ENCODE results near the gene PTRH1. TPM values are rescaled to one million over a fixed set of nuclear protein-coding genes. Genes with fewer than 3 reads are reported as not detected.
A peak's percentile ranks its signal among the peaks of the same experiment; 100 is the strongest.

The PTRH1 gene
- total RNA-seq, 1 donor from 2014 or later = 13.3 TPM

- no peaks in the 10 kb centered on the region for H3K27me3 Mint-ChIP-seq (ENCODE audit: low read depth)
- H3K4me3 Mint-ChIP-seq (ENCODE audit: unreplicated experiment) = no peak overlapping the region
- H3K36me3 Mint-ChIP-seq (ENCODE audit: low read depth) = peaks cover 1% of the 10 kb centered on the region
- H3K27ac Mint-ChIP-seq (ENCODE audit: unreplicated experiment) = no peak overlapping the region
- no peak for DNase-seq (ENCODE audit: low spot score)
- H3K9me3 Mint-ChIP-seq (ENCODE audit: low read depth) = no peaks in the 10 kb centered on the region
- H3K4me1 Mint-ChIP-seq (ENCODE audit: low read depth) = peaks cover 5% of the 10 kb centered on the region
- TF ChIP-seq, protein P1, sequence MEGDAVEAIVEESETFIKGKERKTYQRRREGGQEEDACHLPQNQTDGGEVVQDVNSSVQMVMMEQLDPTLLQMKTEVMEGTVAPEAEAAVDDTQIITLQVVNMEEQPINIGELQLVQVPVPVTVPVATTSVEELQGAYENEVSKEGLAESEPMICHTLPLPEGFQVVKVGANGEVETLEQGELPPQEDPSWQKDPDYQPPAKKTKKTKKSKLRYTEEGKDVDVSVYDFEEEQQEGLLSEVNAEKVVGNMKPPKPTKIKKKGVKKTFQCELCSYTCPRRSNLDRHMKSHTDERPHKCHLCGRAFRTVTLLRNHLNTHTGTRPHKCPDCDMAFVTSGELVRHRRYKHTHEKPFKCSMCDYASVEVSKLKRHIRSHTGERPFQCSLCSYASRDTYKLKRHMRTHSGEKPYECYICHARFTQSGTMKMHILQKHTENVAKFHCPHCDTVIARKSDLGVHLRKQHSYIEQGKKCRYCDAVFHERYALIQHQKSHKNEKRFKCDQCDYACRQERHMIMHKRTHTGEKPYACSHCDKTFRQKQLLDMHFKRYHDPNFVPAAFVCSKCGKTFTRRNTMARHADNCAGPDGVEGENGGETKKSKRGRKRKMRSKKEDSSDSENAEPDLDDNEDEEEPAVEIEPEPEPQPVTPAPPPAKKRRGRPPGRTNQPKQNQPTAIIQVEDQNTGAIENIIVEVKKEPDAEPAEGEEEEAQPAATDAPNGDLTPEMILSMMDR (IDR thresholded peaks at IDR 0.05) = no peak
Measured at GRCh38 chr9:127739614-127740330, 24.3 kb upstream of the PTRH1 start.

- DNase-seq (ENCODE audit: low spot score) = no peak
- Mint-ChIP-seq H3K27ac (ENCODE audit: unreplicated experiment) (no peak overlapping the region), H3K4me3 (ENCODE audit: unreplicated experiment) (no peak overlapping the region)
Measured at GRCh38 chr9:127738666-127739065, 23.2 kb upstream of the PTRH1 start.

DNA sequence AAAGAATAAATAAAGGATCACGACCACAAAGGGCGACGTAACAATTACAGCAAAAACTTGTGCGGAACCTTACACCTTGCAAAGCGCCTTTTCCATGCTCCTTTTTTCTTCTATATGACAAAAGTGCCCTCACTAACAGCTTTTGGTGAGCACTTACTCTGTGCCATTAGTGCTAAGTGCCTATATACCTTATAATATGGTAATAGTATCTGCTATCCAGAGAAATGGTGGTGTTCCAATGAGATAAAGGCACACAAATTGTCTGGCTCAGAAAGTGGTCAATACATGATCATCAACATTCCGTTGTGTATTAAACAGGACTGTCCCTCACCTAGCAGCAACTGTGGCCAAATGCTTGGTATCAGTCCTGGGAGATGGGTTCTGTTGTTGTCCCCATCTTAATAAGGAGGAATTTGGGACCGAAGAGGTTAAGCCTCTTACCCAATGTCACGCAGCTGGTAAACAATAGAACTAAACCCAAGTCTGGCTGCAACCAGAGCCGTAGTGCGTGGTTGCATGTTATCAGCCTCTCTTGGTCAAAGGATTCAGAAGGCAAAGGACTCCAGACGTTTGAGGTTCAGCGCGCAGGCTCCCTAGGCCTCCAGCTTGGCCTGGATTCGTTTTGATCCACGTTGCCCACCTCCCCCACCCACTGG is 20.2 kb upstream of the PTRH1 start:
- Mint-ChIP-seq H3K9me3 (ENCODE audit: low read depth) (no peaks in the 10 kb centered on the region), H3K4me3 (ENCODE audit: unreplicated experiment) (peak overlapping the region; percentile 73), H3K4me1 (ENCODE audit: low read depth) (peaks cover 15% of the 10 kb centered on the region), H3K27ac (ENCODE audit: unreplicated experiment) (peak overlapping the region; percentile 75), H3K36me3 (ENCODE audit: low read depth) (peaks cover 5% of the 10 kb centered on the region), H3K27me3 (ENCODE audit: low read depth) (no peaks in the 10 kb centered on the region)
- TF ChIP-seq, protein P1 (IDR thresholded peaks at IDR 0.05) = no peak
- no peak for DNase-seq (ENCODE audit: low spot score)

More at GRCh38 chr9:127738666-127739065, 23.2 kb upstream of the PTRH1 start:
- peaks cover 1% of the 10 kb centered on the region for H3K36me3 Mint-ChIP-seq (ENCODE audit: low read depth)
- TF ChIP-seq, protein P1 (IDR thresholded peaks at IDR 0.05) = no peak
- H3K4me1 Mint-ChIP-seq (ENCODE audit: low read depth) = peaks cover 13% of the 10 kb centered on the region
- H3K27me3 Mint-ChIP-seq (ENCODE audit: low read depth) = no peaks in the 10 kb centered on the region
- no peaks in the 10 kb centered on the region for H3K9me3 Mint-ChIP-seq (ENCODE audit: low read depth)

GRCh38 chr9:127734747-127735529 is 19.5 kb upstream of the PTRH1 start, which contains the start of gene TOR2A:
TOR2A (minus strand) TSS chr9:127735294; CDS start chr9:127735270, 24 bp downstream.
- Mint-ChIP-seq H3K9me3 (ENCODE audit: low read depth) (no peaks in the 10 kb centered on the region), H3K4me1 (ENCODE audit: low read depth) (peaks cover 15% of the 10 kb centered on the region)
- peak; percentile 99 for DNase-seq (ENCODE audit: low spot score)

More at GRCh38 chr9:127734747-127735529, 19.5 kb upstream of the PTRH1 start, which contains the start of gene TOR2A:
- no peaks in the 10 kb centered on the region for H3K27me3 Mint-ChIP-seq (ENCODE audit: low read depth)
- H3K4me3 Mint-ChIP-seq (ENCODE audit: unreplicated experiment) = peak within 1 kb of the TSS; percentile 73
- TF ChIP-seq, protein P1 (IDR thresholded peaks at IDR 0.05) = peak; percentile 78
- peaks cover 5% of the 10 kb centered on the region for H3K36me3 Mint-ChIP-seq (ENCODE audit: low read depth)
- H3K27ac Mint-ChIP-seq (ENCODE audit: unreplicated experiment) = peak within 1 kb of the TSS; percentile 81

Data from chondrocyte (in vitro differentiated cells).